Left ventricle myocardium inferior (tissue), 1 donor: ENCODE results near the gene WFDC1. TPM values are rescaled to one million over a fixed set of nuclear protein-coding genes. Genes with fewer than 3 reads are reported as not detected.

Experiments
- DNase-seq: peaks from one replicate; pipeline ENCODE4 v3.0.0-alpha.2; 2020
- H3K27ac ChIP-seq: fragments of 200-600 bp; replicated peaks from 2 replicates; pipeline ENCODE4 v1.8.0; 2021
- H3K27me3 ChIP-seq: fragments of 200-600 bp; 2 replicates; pipeline ENCODE4 v1.8.0; 2021; ENCODE audit warnings: low read depth
- H3K36me3 ChIP-seq: fragments of 200-600 bp; 2 replicates; pipeline ENCODE4 v1.8.0; 2021
- H3K4me1 ChIP-seq: fragments of 200-600 bp; 2 replicates; pipeline ENCODE4 v1.8.0; 2021
- H3K4me3 ChIP-seq: fragments of 200-600 bp; 2 replicates; pipeline ENCODE4 v1.8.0; 2021; ENCODE audit warnings: mild to moderate bottlenecking, moderate library complexity
- H3K9me3 ChIP-seq: fragments of 200-600 bp; replicated peaks from 2 replicates; pipeline ENCODE4 v1.8.0; 2021
- intact Hi-C: fragments of 100-400 bp; cut with micrococcal nuclease; formaldehyde crosslinking; loops from one replicate; pipeline ENCODE4 v1.11.0; 2022
- total RNA-seq: library from RNA; stranded (reverse); fragmentation: NEBNext Ultra II Directional; extraction: Animal tissue kit (Norgen Biotek cat#: 25700); gene quantifications from one replicate; pipeline ENCODE4 v1.2.1, GENCODE V29; 2021
- TF ChIP-seq, protein P1 (sequence below): fragments of 200-600 bp; IDR thresholded peaks from 2 replicates; pipeline ENCODE4 v1.8.0; 2021; ENCODE audit warnings: antibody characterized with exemption, mild to moderate bottlenecking, borderline replicate concordance
- donor health status: DM: no; HTN: yes; CAD: no; lungs with severe emphysema.

WFDC1 gene
- total RNA-seq, 1 donor from 2014 or later: 1.3 TPM

- Histone ChIP-seq H3K27ac (no peak overlapping the region), H3K9me3 (no peaks in the 10 kb centered on the region), H3K27me3 (peaks cover 23% of the 10 kb centered on the region), H3K4me3 (no peak overlapping the region), H3K4me1 (no peaks in the 10 kb centered on the region), H3K36me3 (no peaks in the 10 kb centered on the region)
- no peak for DNase-seq
- intact Hi-C loops: no loop called here
- TF ChIP-seq, protein P1, sequence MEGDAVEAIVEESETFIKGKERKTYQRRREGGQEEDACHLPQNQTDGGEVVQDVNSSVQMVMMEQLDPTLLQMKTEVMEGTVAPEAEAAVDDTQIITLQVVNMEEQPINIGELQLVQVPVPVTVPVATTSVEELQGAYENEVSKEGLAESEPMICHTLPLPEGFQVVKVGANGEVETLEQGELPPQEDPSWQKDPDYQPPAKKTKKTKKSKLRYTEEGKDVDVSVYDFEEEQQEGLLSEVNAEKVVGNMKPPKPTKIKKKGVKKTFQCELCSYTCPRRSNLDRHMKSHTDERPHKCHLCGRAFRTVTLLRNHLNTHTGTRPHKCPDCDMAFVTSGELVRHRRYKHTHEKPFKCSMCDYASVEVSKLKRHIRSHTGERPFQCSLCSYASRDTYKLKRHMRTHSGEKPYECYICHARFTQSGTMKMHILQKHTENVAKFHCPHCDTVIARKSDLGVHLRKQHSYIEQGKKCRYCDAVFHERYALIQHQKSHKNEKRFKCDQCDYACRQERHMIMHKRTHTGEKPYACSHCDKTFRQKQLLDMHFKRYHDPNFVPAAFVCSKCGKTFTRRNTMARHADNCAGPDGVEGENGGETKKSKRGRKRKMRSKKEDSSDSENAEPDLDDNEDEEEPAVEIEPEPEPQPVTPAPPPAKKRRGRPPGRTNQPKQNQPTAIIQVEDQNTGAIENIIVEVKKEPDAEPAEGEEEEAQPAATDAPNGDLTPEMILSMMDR: no peak
These were observed 64.6 kb downstream of the WFDC1 start for GRCh38 chr16:84359326-84359725.

DNA sequence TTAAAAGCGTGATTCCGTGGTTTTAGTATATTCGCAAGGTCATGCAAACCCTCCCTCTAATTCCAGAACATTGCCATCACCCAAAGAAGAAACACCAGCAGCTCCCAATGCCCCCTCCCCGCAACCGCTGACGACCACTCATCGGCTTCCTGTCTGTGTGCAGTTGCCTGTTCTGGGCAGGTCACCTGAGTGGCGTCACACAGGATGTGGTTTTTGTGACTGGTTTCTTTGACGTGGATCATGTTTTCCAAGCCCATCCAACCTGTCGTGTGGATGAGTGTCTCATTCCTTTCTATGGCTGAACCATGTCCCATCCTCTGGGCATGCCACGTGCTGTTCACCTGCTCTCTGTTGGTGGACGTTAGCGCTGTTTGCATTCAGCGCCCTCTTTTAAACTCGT lies 65.5 kb downstream of the WFDC1 start:
- DNase-seq: no peak
- Histone ChIP-seq H3K9me3 (no peaks in the 10 kb centered on the region), H3K4me1 (no peaks in the 10 kb centered on the region), H3K27me3 (peaks cover 28% of the 10 kb centered on the region), H3K4me3 (no peak overlapping the region), H3K27ac (no peak overlapping the region), H3K36me3 (no peaks in the 10 kb centered on the region)
- TF ChIP-seq, protein P1: no peak
- intact Hi-C loops: no loop called here

DNA sequence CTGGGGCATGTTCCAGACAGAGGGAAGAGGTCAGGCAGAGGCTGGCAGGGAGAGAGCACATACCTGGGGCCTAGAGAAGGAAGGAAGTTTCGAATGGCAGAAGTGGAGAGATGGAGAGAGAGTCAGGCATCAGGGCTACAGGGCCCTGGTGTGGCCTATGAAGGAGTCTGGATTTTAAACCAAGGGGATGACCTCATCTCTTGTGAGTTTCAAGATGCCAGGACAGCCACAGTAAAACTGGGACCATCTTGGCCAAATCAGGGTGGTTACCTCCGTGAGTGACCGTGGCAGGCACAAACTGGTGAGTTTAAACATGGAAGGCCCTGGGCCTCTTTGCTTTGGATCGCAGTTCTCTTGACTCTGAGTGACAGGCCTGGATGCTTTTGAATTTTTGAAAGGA lies 66.1 kb downstream of the WFDC1 start:
- H3K36me3 ChIP-seq: no peaks in the 10 kb centered on the region
- intact Hi-C loops: no loop called here
- H3K4me1 ChIP-seq: no peaks in the 10 kb centered on the region
- H3K27me3 ChIP-seq: peaks cover 29% of the 10 kb centered on the region
- TF ChIP-seq, protein P1: no peak
- H3K4me3 ChIP-seq: no peak overlapping the region
- DNase-seq: no peak
- no peaks in the 10 kb centered on the region for H3K9me3 ChIP-seq
- no peak overlapping the region for H3K27ac ChIP-seq

GRCh38 chr16:84361546-84361945 lies 66.9 kb downstream of the WFDC1 start:
- TF ChIP-seq, protein P1: no peak
- H3K36me3 ChIP-seq: no peaks in the 10 kb centered on the region
- H3K4me1 ChIP-seq: no peaks in the 10 kb centered on the region
- no peak overlapping the region for H3K4me3 ChIP-seq
- no peaks in the 10 kb centered on the region for H3K9me3 ChIP-seq
- peaks cover 31% of the 10 kb centered on the region for H3K27me3 ChIP-seq
- intact Hi-C loops: no loop called here
- no peak overlapping the region for H3K27ac ChIP-seq
- DNase-seq: no peak

GRCh38 chr16:84362471-84362941 lies 67.8 kb downstream of the WFDC1 start:
- TF ChIP-seq, protein P1: no peak
- Histone ChIP-seq H3K27ac (no peak overlapping the region), H3K4me1 (no peaks in the 10 kb centered on the region), H3K36me3 (no peaks in the 10 kb centered on the region), H3K27me3 (peaks cover 37% of the 10 kb centered on the region), H3K4me3 (no peak overlapping the region), H3K9me3 (no peaks in the 10 kb centered on the region)
- DNase-seq: no peak
- intact Hi-C loops: no loop called here
